ENCODE data around the gene DUOXA1. TPM values are rescaled to one million over a fixed set of nuclear protein-coding genes. Genes with fewer than 3 reads are reported as not detected.

Gene DUOXA1
- total RNA-seq, 1 donor from 2014 or later = not detected

DNA sequence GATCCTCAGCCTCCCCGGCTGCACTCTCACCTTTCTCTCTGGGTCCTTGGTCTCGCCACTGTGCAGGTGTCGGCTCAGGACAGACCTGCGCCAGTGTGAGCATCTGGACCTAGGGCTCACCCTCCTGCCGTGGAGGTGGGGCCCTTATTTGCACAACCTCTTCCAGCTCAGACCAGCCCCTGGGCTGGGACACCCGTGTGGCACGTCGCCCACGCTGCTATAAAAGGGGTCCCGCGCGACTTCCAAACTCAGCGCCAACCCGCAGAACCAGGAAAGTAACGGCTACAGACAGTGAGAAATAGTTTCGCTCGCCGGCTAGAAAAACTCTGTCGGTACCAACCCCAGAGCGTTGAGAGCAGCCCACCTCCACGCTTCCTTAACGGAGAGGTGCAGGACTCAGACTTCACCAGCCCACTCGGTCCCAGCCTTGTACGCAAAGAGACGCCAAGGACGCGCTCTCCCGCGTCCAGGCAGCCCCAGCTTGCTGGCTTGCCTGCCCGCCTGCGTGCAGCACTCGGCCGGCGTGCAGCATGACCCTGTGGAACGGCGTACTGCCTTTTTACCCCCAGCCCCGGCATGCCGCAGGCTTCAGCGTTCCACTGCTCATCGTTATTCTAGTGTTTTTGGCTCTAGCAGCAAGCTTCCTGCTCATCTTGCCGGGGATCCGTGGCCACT, 15.5 kb downstream of the DUOXA1 start, which contains the start of the genes DUOX2 and DUOXA2:
Gene DUOX2, minus strand, starts transcription at position 97 of the 675 bp plus-strand sequence. CDS start 761 bp downstream, outside the sequence.
Gene DUOXA2, plus strand, starts transcription at position 251 of the 675 bp plus-strand sequence. Its CDS starts 280 bp downstream, at position 531.
- DNase-seq (ENCODE audit: low read depth, low spot score) = no peak

DNA sequence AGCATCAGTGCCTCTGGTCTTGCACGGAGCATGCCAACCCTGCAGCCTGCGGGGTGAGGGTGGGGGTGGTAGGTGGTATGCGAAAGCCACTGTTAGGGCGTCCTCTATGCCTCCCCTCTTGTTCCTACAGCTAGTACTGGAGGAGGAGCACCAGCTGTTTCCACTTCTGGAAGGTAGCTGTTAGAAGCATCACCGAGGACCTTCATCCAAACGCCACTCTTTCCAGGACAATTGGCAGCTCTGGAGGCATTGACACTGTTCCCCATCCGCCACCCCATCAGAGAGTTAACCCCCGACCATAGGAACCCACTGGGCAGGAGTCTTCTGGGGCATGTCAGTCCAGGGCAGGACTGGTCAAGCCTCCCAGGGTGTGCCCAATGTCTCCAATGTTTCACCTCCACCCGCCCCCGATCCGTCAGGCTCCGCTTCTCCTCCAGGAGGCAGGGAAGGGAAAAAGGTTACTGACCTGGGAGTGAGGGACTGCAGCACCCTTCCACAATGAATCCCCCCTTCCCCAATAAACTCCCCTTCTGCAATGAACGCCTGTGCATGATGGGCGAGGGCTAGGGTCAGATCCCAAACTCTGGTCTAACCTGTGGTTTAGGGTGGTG, 16.2 kb downstream of the DUOXA1 start:
- TF ChIP-seq, protein P1, sequence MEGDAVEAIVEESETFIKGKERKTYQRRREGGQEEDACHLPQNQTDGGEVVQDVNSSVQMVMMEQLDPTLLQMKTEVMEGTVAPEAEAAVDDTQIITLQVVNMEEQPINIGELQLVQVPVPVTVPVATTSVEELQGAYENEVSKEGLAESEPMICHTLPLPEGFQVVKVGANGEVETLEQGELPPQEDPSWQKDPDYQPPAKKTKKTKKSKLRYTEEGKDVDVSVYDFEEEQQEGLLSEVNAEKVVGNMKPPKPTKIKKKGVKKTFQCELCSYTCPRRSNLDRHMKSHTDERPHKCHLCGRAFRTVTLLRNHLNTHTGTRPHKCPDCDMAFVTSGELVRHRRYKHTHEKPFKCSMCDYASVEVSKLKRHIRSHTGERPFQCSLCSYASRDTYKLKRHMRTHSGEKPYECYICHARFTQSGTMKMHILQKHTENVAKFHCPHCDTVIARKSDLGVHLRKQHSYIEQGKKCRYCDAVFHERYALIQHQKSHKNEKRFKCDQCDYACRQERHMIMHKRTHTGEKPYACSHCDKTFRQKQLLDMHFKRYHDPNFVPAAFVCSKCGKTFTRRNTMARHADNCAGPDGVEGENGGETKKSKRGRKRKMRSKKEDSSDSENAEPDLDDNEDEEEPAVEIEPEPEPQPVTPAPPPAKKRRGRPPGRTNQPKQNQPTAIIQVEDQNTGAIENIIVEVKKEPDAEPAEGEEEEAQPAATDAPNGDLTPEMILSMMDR (conservative IDR thresholded peaks at IDR 0.05) = no peak
- peaks cover 13% of the 10 kb centered on the region for H3K4me1 Mint-ChIP-seq
- H3K4me3 Mint-ChIP-seq = no peak overlapping the region
- no peaks in the 10 kb centered on the region for H3K36me3 Mint-ChIP-seq (ENCODE audit: low read depth)
- H3K9me3 Mint-ChIP-seq = peaks cover 4% of the 10 kb centered on the region
- peaks cover 84% of the 10 kb centered on the region for H3K27me3 Mint-ChIP-seq (ENCODE audit: low read depth)
- no peak overlapping the region for H3K27ac Mint-ChIP-seq (ENCODE audit: unreplicated experiment)
- DNase-seq (ENCODE audit: low read depth, low spot score) = no peak

More for the DNA sequence above, 15.5 kb downstream of the DUOXA1 start, which contains the start of the genes DUOX2 and DUOXA2:
- Mint-ChIP-seq H3K27me3 (ENCODE audit: low read depth) (peaks cover 79% of the 10 kb centered on the region), H3K36me3 (ENCODE audit: low read depth) (no peaks in the 10 kb centered on the region), H3K9me3 (peaks cover 4% of the 10 kb centered on the region), H3K4me3 (no peak within 1 kb of the TSS), H3K4me1 (peaks cover 13% of the 10 kb centered on the region), H3K27ac (ENCODE audit: unreplicated experiment) (no peak within 1 kb of the TSS)
- TF ChIP-seq, protein P1 (conservative IDR thresholded peaks at IDR 0.05) = no peak

DNA sequence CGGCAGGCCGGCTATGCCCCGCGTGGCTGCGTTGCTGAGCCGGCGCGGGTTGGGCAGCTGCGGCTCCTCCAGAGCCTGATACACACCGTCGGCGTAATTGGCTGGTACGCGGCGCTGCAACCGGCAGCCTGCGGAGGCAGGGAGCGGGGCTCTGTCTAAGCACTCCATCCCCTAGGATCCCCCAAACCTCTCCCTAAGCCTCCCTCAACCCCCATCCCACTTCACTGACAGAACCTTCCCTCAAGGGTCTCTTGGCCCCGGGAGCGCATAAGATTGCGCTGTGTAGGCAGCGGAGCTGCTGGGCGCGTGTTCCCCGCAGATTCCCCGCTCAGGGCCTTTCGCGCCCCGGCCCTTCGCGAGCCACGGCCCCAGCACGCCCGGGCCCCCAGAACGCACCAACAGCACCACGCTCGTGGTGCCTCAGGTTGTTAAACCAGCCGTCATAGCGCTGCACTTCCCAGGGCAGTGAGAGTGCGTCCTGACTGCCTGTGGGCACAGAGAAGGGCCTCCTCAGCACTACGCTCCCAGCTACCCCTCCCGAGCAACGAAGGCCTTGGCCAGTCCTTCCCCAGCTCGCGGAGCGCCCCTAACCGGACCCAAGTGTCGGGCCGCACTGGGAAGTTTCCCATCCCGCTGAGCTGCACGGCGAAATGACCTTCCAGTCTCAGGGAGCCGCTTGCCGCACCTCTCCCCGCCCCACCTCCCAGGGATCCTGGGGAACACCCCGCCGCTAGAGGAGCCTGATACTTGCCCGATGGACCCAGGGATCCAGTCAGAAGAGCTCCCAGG, 16.9 kb downstream of the DUOXA1 start:
- peaks cover 7% of the 10 kb centered on the region for H3K4me1 Mint-ChIP-seq
- TF ChIP-seq, protein P1 (conservative IDR thresholded peaks at IDR 0.05) = no peak
- peaks cover 79% of the 10 kb centered on the region for H3K27me3 Mint-ChIP-seq (ENCODE audit: low read depth)
- no peak overlapping the region for H3K27ac Mint-ChIP-seq (ENCODE audit: unreplicated experiment)
- no peaks in the 10 kb centered on the region for H3K9me3 Mint-ChIP-seq
- peak overlapping the region; percentile 31 for H3K4me3 Mint-ChIP-seq
- no peak for DNase-seq (ENCODE audit: low read depth, low spot score)
- no peaks in the 10 kb centered on the region for H3K36me3 Mint-ChIP-seq (ENCODE audit: low read depth)

DNA sequence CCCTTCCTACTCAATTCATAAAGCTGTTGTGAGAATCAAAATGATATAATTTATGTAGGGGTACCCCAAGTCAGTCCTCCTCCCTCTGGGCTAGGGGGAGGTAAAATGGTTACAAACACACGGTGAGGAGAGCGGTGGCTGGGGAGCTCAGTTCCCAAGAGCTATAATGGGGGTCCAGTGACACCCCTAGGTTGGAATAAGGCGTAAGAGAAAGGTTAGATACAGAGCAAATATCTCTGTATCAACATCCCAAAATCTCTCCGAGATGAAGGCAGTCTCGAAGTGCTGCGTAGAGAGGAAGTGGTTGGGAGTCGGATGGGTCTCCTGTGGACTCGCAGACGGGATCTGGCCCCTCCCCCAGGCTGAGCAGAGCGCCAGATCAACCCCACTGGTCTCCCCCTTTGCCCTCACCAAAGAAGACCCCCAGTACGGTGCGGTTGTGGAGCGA, 17.5 kb downstream of the DUOXA1 start:
- peak overlapping the region; percentile 31 for H3K4me3 Mint-ChIP-seq

More for the DNA sequence above, 17.5 kb downstream of the DUOXA1 start:
- TF ChIP-seq, protein P1 (conservative IDR thresholded peaks at IDR 0.05) = no peak
- peaks cover 73% of the 10 kb centered on the region for H3K27me3 Mint-ChIP-seq (ENCODE audit: low read depth)
- no peak for DNase-seq (ENCODE audit: low read depth, low spot score)
- no peak overlapping the region for H3K27ac Mint-ChIP-seq (ENCODE audit: unreplicated experiment)
- H3K9me3 Mint-ChIP-seq = no peaks in the 10 kb centered on the region
- H3K4me1 Mint-ChIP-seq = peaks cover 7% of the 10 kb centered on the region
- no peaks in the 10 kb centered on the region for H3K36me3 Mint-ChIP-seq (ENCODE audit: low read depth)
